Panc1 (cell line): ENCODE measurements around the gene GSG1L. TPM values are rescaled to one million over a fixed set of nuclear protein-coding genes. Genes with fewer than 3 reads are reported as not detected.

Experiments
- ATAC-seq: fragments of 200-7000 bp; cut with Tn5 transposase; 2 replicates; pipeline ENCODE4 v1.9.1; 2020; ENCODE audit warnings: mild to moderate bottlenecking, moderate library complexity
- BruUV-seq: library from RNA; stranded (reverse); fragments of 400-500 nt; replicated peaks from 2 replicates; lab custom pipeline; 2021; lab: Mats Ljungman, UMichigan
- CTCF ChIA-PET: fragments of 300-600 bp; sonication (Branson Sonifier 250); formaldehyde crosslinking; loops from one replicate; lab custom pipeline; 2022; ENCODE audit warnings: antibody characterized with exemption; lab: Charles Lee
- POLR2A ChIA-PET: fragments of 300-600 bp; sonication (Branson Sonifier 250); formaldehyde crosslinking; loops from one replicate; lab custom pipeline; 2022; ENCODE audit warnings: antibody characterized with exemption; lab: Charles Lee
- DNase-seq: peaks from one replicate; pipeline ENCODE4 v3.0.0-alpha.2; 2010; ENCODE audit warnings: low read depth, low spot score
- H3K27ac ChIP-seq: 2 replicates; pipeline ENCODE4 v1.5.1; 2011; ENCODE audit warnings: mild to moderate bottlenecking, low read length, inconsistent platforms
- H3K27me3 ChIP-seq: fragments of 200-500 bp; sonication (Bioruptor generic); 2 replicates; pipeline ENCODE4 v1.6.0; 2014; ENCODE audit warnings: low read length, inconsistent platforms; ENCODE audit not compliant: control insufficient read depth, insufficient read depth
- H3K36me3 ChIP-seq: fragments of 200-500 bp; sonication (Bioruptor generic); 2 replicates; pipeline ENCODE4 v1.5.1; 2014; ENCODE audit warnings: inconsistent platforms, mild to moderate bottlenecking, low read length, moderate library complexity; ENCODE audit not compliant: control insufficient read depth, insufficient read depth
- H3K4me1 ChIP-seq: 2 replicates; pipeline ENCODE4 v1.5.1; 2011; ENCODE audit warnings: inconsistent platforms, mild to moderate bottlenecking, low read length, moderate library complexity; ENCODE audit not compliant: control insufficient read depth, insufficient read depth
- H3K4me3 ChIP-seq, 2 experiments: 2 replicates each; pipeline ENCODE4 v1.5.1; 2011 to 2012; ENCODE audit warnings: low read depth in 2 of 2, low read length in 2 of 2, mild to moderate bottlenecking in 2 of 2, inconsistent platforms in 1 of 2, moderate library complexity in 1 of 2
- H3K9me3 ChIP-seq: fragments of 200-500 bp; sonication (Bioruptor generic); 2 replicates; pipeline ENCODE4 v1.5.1; 2014; ENCODE audit warnings: low read depth, mild to moderate bottlenecking, inconsistent platforms, low read length, moderate library complexity; ENCODE audit not compliant: control insufficient read depth, insufficient read depth
- POLR2AphosphoS5 ChIP-seq: IDR thresholded peaks from 2 replicates; pipeline ENCODE4 v1.6.1; 2012; ENCODE audit warnings: mild to moderate bottlenecking, low read depth, low read length, moderate library complexity
- SIN3A ChIP-seq: IDR thresholded peaks from 2 replicates; pipeline ENCODE4 v1.6.1; 2012; ENCODE audit warnings: low read depth, mild to moderate bottlenecking, low read length, moderate library complexity, borderline replicate concordance; ENCODE audit not compliant: insufficient read depth
- TCF7L2 ChIP-seq: IDR thresholded peaks from 2 replicates; pipeline ENCODE4 v1.6.1; 2011; ENCODE audit warnings: mild to moderate bottlenecking, low read depth, low read length, inconsistent platforms
- in situ Hi-C: cut with HindIII; loops from 2 replicates; pipeline ENCODE4 v1.10.0; 2016; ENCODE audit warnings: low sequenced_read_pairs, low pct_unique_long_range_greater_than_20kb
- intact Hi-C: fragments of 100-400 bp; cut with micrococcal nuclease; formaldehyde crosslinking; loops from one replicate; pipeline ENCODE4 v1.10.0; 2022; ENCODE audit not compliant: unreplicated experiment
- total RNA-seq: library from RNA; stranded (reverse); gene quantifications from one replicate; pipeline ENCODE4 v1.2.1, GENCODE V29; 2021; ENCODE audit not compliant: unreplicated experiment
- TF ChIP-seq, protein P1 (sequence below): fragments of 450-650 bp; IDR thresholded peaks from 2 replicates; pipeline ENCODE4 v1.5.1; 2017; ENCODE audit warnings: mild to moderate bottlenecking
- TF ChIP-seq, protein P2 (sequence below), 2 experiments: IDR thresholded peaks; 2 replicates each; pipeline ENCODE4 v1.6.1; 2011 to 2012; ENCODE audit warnings: low read depth in 2 of 2, control low read depth in 1 of 2, low read length in 1 of 2, mild to moderate bottlenecking in 1 of 2, moderate library complexity in 1 of 2; ENCODE audit not compliant: insufficient read depth in 1 of 2

The GSG1L gene
- total RNA-seq, 1 experiment from 2014 or later, result 0.08 TPM

DNA sequence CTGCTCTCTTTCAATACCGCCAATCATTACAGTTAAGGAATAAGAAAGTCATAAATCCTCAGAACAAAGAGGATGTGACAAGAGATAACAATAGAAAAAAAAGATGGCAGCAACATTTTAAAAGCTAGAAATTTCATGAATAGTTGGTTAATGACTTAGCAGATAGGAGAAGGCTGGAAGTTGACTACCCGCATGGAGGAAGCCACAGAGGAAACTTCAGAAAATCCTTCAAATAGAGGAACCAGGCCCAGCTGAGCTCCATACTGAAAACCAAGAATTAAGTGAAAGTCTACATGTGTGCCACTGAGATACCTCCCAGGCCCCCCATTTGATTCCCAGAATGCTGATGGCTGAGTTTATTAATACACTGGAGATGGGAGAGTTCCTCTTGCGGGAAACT, 109.3 kb downstream of the GSG1L start:
- H3K4me1 ChIP-seq, result no peaks in the 10 kb centered on the region
- ATAC-seq (no peak), DNase-seq (no peak)
- 0 out of 2 replicates have a peak, but pooled peaks cover 2% of the 10 kb centered on the region for H3K27me3 ChIP-seq
- in situ Hi-C loops (no loop called here), intact Hi-C loops (no loop called here)
- BruUV-seq, result no TSS peak
- H3K9me3 ChIP-seq, result no peaks in the 10 kb centered on the region; the same call in 1 of the 2 replicates
- CTCF ChIA-PET, result no interaction called here
- no peaks in the 10 kb centered on the region for H3K36me3 ChIP-seq
- POLR2A ChIA-PET, result no interaction called here
- TF ChIP-seq POLR2AphosphoS5 (no peak), SIN3A (no peak), TCF7L2 (no peak)
- TF ChIP-seq, protein P1, sequence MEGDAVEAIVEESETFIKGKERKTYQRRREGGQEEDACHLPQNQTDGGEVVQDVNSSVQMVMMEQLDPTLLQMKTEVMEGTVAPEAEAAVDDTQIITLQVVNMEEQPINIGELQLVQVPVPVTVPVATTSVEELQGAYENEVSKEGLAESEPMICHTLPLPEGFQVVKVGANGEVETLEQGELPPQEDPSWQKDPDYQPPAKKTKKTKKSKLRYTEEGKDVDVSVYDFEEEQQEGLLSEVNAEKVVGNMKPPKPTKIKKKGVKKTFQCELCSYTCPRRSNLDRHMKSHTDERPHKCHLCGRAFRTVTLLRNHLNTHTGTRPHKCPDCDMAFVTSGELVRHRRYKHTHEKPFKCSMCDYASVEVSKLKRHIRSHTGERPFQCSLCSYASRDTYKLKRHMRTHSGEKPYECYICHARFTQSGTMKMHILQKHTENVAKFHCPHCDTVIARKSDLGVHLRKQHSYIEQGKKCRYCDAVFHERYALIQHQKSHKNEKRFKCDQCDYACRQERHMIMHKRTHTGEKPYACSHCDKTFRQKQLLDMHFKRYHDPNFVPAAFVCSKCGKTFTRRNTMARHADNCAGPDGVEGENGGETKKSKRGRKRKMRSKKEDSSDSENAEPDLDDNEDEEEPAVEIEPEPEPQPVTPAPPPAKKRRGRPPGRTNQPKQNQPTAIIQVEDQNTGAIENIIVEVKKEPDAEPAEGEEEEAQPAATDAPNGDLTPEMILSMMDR, result no peak
- TF ChIP-seq, protein P2, sequence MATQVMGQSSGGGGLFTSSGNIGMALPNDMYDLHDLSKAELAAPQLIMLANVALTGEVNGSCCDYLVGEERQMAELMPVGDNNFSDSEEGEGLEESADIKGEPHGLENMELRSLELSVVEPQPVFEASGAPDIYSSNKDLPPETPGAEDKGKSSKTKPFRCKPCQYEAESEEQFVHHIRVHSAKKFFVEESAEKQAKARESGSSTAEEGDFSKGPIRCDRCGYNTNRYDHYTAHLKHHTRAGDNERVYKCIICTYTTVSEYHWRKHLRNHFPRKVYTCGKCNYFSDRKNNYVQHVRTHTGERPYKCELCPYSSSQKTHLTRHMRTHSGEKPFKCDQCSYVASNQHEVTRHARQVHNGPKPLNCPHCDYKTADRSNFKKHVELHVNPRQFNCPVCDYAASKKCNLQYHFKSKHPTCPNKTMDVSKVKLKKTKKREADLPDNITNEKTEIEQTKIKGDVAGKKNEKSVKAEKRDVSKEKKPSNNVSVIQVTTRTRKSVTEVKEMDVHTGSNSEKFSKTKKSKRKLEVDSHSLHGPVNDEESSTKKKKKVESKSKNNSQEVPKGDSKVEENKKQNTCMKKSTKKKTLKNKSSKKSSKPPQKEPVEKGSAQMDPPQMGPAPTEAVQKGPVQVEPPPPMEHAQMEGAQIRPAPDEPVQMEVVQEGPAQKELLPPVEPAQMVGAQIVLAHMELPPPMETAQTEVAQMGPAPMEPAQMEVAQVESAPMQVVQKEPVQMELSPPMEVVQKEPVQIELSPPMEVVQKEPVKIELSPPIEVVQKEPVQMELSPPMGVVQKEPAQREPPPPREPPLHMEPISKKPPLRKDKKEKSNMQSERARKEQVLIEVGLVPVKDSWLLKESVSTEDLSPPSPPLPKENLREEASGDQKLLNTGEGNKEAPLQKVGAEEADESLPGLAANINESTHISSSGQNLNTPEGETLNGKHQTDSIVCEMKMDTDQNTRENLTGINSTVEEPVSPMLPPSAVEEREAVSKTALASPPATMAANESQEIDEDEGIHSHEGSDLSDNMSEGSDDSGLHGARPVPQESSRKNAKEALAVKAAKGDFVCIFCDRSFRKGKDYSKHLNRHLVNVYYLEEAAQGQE (IDR thresholded peaks at IDR 0.05; ENCODE audit: insufficient read depth in 1 of 2, low read depth in 2 of 2, low read length in 1 of 2), result no peak
- H3K27ac ChIP-seq, result no peak overlapping the region
- H3K4me3 ChIP-seq, result no peak overlapping the region

DNA sequence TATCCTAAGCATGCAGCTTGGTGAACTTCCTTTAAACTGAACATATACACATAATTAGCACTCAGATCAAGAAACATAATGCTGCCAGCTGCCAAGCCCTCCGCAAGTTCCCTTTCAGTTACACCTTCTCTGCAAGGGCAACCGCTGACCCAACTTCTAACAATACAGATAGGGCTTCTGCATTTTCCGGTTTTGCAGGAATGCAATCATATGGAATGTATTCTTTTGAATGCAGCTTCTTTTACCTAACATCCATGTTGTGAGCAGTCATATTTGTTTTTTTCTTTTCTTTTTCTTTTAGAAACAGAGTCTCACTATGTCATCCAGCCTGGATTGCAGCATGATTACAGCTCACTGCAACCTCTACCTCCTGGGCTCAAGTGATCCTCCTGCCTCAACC, 110.7 kb downstream of the GSG1L start:
- Histone ChIP-seq H3K9me3 (no peaks in the 10 kb centered on the region; the same call in 1 of the 2 replicates), H3K4me3 (no peak overlapping the region), H3K36me3 (no peaks in the 10 kb centered on the region), H3K27ac (no peak overlapping the region), H3K4me1 (no peaks in the 10 kb centered on the region), H3K27me3 (0 out of 2 replicates have a peak, but pooled peaks cover 2% of the 10 kb centered on the region)
- DNase-seq, result no peak
- POLR2A ChIA-PET, result no interaction called here
- in situ Hi-C loops (no loop called here), intact Hi-C loops (no loop called here)
- BruUV-seq, result no TSS peak
- CTCF ChIA-PET, result interaction anchor here (0.6 kb wide), 1 partner anchor 305 kb away, joined by 3 read pairs; no protein-coding TSS in a partner anchor
- no peak for ATAC-seq
- TF ChIP-seq SIN3A, result no peak
- TF ChIP-seq, protein P1, result no peak
